CD4-positive, alpha-beta T cell treated with Interleukin-10 for 1 hour (primary cell): ENCODE measurements around the gene SNTG2.
"Not testable (repeated sequence)": the region's sequence is repeated elsewhere in the genome, so short reads cannot be mapped to it uniquely, and the experiment has no call there.

Experiments used
- DNase-seq: peaks from one replicate; pipeline ENCODE4 v3.0.0-alpha.2; 2020

The SNTG2 gene

GRCh38 chr2:1341404-1342120 lies 390.9 kb downstream of the SNTG2 start:
- no peak for DNase-seq

GRCh38 chr2:1348789-1349188 lies 398.1 kb downstream of the SNTG2 start:
- DNase-seq = no peak

DNA sequence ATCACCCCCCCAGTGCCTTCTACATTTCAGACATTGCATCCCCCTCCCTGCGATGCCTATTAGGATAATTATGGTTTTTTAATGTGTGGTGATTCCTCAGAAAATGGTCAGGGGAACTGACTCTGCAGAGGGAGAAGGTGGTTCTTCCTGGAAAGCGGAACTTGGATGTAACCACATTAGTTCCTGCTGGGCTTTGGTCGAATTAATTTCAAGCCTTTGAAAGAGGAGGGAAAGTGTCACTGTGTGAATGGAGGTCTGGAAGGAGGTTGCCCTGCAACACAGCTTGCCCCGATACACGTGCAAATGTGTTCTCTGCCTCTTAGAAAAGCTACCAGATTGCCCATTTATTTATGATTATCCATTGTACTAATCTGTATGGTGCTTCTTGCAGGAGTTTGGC lies 399.5 kb downstream of the SNTG2 start:
- no peak for DNase-seq

GRCh38 chr2:1353124-1353523 lies 402.5 kb downstream of the SNTG2 start:
- DNase-seq = no peak

GRCh38 chr2:1353543-1353942 lies 402.9 kb downstream of the SNTG2 start:
- DNase-seq = no peak

DNA sequence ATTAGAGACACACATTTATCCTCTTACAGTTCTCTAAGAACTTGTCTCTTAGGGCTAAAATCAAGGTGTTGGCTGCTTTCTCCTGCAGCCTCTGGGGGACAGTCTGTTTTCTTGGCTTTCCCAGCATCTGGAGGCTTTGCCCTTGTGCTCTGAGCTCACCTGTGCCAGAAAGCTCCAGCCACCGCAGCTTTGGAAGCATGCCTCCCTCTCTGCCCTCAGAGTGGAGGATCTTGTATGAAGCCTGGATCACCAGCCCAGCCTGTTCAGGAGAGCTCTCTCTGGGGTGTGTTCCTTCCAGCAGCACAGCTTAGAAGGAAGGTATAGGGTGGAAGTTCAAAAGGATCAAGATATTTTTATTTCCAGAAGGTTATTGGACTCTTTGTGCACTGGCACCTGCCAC lies 409.5 kb downstream of the SNTG2 start:
- DNase-seq = no peak

- DNase-seq = no peak
Measured at GRCh38 chr2:1360557-1361250, 410.1 kb downstream of the SNTG2 start.

- no peak for DNase-seq
Measured at GRCh38 chr2:1363367-1363766, 412.7 kb downstream of the SNTG2 start.

- no peak for DNase-seq
Measured at GRCh38 chr2:1366546-1367134, 416.0 kb downstream of the SNTG2 start.

GRCh38 chr2:1367601-1368000 lies 417.0 kb downstream of the SNTG2 start:
- no peak for DNase-seq

DNA sequence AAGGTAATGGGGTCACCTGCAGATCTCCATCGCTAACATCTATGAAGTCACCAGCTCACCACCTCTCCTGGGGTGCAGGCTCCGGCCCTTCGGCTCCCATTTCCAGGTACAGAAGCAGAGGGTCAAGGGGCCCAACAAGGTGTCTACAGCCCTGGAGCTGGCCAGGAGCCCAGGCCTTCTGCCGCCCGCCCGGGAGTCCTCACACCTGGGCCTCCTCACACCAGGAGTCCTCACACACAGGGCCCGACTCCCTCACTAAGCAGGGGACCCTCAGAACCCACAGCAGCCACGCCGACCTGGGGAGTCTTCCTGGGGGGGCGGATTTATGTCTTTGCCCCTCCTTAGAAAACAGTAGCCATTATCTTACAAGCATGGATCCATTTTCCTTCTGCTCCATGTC lies 419.3 kb downstream of the SNTG2 start:
- DNase-seq = no peak

DNA sequence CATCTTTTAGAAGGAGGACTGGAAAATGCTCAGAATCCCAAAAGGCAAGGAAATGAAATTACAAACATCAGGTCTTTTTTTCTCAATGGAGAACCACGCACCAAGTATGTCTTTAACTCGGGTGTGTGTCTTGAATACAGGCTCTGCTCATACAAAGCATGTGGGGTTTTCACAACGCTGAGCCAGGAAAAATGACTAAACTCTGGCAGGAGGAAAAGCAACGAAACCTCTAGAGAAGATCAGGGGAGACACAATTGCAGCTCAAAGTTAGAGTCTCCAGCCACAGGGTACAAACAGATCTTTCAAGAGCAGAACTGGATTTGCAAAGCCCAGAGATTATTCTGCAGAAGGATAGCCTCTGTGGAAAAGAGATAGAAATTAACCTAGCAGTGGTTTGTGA lies 419.8 kb downstream of the SNTG2 start:
- DNase-seq = no peak

GRCh38 chr2:1371082-1371481 lies 420.4 kb downstream of the SNTG2 start:
- DNase-seq = no peak

DNA sequence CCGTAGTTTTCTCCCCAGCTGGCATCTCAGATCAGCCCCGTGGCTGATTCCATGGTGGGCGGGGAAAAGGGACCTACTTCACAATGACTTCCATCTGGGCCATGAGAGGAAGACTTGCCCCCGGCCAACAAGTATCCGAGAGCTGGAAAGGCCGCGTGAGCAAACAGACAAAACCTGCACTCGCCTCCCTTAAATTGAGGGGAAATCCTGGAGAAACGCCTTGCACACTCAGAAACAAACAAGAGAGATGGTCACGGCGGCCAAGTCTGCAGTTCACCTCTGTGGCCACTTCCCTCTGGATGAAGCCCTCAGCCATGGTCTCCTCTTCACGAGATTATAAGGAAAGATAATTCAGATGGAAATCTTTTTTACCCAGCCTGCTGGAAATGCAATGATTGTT lies 423.2 kb downstream of the SNTG2 start:
- no peak for DNase-seq

- no peak for DNase-seq
Measured at GRCh38 chr2:1374287-1374686, 423.6 kb downstream of the SNTG2 start.

DNA sequence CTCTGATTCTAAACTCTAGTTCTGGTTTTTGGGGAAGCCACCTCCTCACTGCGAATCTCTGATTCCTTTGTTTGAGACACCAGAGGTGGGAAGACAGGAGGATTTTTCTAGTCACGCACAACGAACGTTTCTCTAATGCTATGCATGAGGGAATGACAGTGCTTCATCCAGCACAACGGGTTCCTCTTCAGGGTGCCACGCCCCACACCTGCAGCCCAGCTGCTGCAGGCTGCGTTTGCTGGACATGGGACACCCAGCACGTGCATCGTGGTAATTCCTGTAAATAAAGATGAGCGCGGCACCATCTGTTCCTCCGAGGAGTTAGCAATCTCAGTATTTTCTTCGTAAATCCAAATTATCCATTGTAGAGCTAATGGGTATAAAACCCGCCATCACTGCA lies 425.1 kb downstream of the SNTG2 start:
- no peak for DNase-seq

GRCh38 chr2:1377473-1377872 lies 426.8 kb downstream of the SNTG2 start:
- no peak for DNase-seq

DNA sequence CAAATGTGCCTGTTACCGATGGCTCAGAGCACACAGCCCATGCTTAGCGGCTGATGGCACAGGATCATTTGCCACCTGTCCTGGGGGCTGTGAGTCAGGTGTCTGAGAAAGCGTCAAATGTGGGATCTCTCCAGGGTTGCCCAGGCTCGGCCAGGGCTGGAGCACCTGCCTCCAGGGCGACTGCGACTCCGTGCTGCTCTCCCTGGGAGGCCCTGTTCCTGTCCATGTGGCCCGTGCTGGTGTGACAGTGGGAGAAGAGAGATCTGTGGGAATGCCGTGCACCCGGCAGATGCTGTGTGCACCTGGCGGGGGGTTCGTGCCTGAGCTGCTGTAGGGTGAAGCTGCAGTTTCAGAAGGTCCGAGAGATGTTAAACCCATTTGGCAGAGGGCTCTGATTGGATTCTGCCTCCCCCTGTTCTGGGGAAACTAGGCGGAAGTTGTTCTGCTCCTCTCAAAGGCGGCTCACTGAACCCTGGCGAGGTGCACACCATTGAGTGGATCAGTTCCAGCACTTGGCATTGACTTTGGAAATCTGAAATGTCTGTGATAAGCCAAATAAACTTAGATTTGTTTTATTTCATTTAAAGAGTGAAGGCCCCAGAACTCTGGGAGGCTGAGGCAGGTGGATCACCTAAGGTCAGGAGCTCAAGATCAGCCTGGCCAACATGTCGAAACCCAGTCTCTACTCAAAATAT lies 428.0 kb downstream of the SNTG2 start:
- DNase-seq = no peak

GRCh38 chr2:1381644-1382043 lies 431.0 kb downstream of the SNTG2 start:
- DNase-seq = no peak

GRCh38 chr2:1387954-1388725 lies 437.5 kb downstream of the SNTG2 start:
- DNase-seq = not testable (repeated sequence)

- DNase-seq = not testable (repeated sequence)
Measured at GRCh38 chr2:1390118-1390517, 439.5 kb downstream of the SNTG2 start.

- no peak for DNase-seq
Measured at GRCh38 chr2:1393321-1393720, 442.7 kb downstream of the SNTG2 start.
